ENCODE results near the gene SLC17A5.

- TF ChIP-seq CTCF (IDR thresholded peaks at IDR 0.05) (no peak), POLR2A (IDR thresholded peaks at IDR 0.05; ENCODE audit: low read depth) (no peak), EP300 (IDR thresholded peaks at IDR 0.05) (no peak), POLR2AphosphoS5 (IDR thresholded peaks at IDR 0.05) (no peak)
Measured at GRCh38 chr6:73644941-73645591, 8.7 kb downstream of the SLC17A5 start.

Data from esophagus muscularis mucosa (tissue), 4 donors.